GM21529 (cell line): ENCODE measurements around the gene NBPF15.
"Not testable (repeated sequence)": the region's sequence is repeated elsewhere in the genome, so short reads cannot be mapped to it uniquely, and the experiment has no call there.

ENCODE experiments used
- ATAC-seq: cut with Tn5 transposase; IDR thresholded peaks from one replicate; pipeline ENCODE4 v1.9.1; 2021; ENCODE audit not compliant: unreplicated experiment

The NBPF15 gene, protein sequence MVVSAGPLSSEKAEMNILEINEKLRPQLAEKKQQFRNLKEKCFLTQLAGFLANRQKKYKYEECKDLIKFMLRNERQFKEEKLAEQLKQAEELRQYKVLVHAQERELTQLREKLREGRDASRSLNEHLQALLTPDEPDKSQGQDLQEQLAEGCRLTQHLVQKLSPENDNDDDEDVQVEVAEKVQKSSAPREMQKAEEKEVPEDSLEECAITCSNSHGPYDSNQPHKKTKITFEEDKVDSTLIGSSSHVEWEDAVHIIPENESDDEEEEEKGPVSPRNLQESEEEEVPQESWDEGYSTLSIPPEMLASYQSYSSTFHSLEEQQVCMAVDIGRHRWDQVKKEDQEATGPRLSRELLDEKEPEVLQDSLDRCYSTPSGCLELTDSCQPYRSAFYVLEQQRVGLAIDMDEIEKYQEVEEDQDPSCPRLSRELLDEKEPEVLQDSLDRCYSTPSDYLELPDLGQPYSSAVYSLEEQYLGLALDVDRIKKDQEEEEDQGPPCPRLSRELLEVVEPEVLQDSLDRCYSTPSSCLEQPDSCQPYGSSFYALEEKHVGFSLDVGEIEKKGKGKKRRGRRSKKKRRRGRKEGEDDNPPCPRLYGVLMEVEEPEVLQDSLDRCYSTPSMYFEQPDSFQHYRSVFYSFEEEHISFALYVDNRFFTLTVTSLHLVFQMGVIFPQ

DNA sequence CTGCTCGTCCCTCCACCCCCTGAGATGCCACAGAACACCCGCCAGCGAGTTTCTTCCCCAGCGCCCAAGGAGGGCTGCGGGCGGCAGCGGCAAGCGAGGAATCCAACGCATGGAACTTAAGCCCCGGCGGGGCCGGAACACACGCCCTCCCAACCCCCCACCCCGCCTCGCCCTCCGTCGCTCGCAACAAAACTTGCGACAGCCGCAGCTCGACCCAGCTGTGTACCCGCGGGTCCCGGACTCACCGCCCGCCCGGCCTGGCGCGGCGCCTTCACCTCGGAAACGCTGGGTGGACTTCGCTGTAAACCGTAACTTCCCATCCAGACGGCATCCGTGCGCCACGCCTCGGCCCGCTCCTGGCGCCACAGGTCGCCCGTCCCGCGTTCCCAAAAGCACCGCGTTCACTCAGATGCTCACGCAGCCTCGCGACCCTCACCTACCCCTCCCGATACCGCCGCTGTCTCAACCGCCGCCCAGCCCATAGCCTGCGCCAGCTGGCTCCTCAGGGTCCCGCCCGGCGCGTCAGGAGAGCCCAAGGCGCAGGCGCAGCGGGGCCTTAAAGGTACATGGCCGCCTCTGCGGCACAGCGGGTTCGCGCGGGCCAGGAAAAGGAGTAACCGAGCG, at the start of gene NBPF15:
NBPF15 (minus strand) TSS at position 534 of the 624 bp plus-strand sequence. CDS start 21,666 bp downstream, outside the sequence.
- ATAC-seq, result peak; percentile 92

DNA sequence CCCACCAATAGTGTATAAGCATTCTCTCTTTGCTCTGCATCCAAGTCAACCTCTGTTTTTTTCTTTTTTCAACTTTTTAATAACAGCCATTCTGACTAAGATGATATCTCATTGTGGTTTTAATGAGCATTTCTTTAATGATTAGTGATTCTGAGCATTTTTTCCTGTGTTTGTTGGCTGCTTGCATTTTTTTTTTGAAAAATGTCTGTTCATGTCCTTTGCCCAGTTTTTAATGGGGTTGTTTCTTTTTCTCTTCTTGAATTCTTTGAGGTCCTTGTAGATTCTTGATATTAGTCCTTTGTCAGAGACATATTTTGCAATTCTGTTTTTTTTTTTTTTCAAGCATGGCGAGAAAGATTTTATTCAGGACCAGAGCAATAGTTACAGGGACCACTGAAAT, 35.0 kb upstream of the NBPF15 start:
- not testable (repeated sequence) for ATAC-seq

DNA sequence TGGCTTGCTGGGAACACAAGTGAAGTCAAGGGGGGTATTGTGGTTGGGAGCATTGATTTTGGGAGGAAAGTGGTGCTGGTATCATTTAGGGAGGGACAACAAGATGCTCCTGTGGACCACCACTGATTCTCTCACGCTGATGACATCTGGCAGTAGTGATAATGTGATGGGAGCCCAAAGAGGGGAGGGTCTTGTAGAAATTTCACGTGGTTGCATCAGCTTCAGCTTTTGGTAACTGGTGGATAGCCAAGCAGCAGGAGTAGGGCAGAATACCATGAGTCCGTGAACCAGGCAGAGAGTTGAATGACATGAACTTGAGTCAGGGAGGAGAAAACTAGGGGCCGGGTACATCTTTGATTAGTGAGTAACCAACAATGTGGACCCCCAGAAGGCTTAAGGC, 32.7 kb upstream of the NBPF15 start:
- ATAC-seq, result not testable (repeated sequence)

DNA sequence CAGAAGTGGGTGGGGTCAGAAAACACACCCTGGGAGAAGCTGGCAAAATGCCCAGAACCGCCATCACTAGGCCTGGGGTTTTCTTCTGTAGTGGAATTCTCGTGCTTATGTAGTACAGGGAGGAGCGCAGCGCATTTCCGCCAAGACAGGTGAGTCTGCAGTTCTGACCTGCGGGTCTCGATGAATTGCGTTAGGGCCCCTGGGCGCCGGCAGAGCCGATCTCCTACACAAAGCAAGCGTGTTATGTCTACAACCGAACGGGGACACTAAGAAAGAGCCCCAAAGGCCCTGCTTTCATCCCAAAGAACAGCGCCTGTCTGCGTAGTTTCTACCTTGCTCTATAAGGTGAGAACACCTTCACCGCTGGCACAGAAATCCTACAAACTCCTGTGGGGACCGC, 28.9 kb upstream of the NBPF15 start:
- not testable (repeated sequence) for ATAC-seq

DNA sequence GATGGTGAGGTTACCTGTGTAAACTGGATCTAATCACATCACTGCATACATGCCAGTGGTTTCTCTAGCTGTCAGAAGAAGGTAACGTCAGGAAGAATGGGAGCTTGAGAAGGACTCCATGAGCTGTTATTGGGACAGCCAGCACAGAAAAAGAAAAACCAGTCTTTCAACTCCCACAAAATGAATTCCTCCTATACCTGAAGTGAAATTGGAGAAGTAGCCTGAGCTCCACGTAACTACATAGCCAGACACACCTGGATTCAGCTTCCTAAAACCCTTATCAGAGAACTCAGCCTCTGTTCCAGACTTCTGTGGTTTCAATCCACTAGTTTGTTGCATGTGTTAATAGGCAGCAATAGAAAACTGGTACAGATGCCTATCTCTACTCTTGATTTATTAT, 25.5 kb upstream of the NBPF15 start:
- ATAC-seq, result not testable (repeated sequence)

DNA sequence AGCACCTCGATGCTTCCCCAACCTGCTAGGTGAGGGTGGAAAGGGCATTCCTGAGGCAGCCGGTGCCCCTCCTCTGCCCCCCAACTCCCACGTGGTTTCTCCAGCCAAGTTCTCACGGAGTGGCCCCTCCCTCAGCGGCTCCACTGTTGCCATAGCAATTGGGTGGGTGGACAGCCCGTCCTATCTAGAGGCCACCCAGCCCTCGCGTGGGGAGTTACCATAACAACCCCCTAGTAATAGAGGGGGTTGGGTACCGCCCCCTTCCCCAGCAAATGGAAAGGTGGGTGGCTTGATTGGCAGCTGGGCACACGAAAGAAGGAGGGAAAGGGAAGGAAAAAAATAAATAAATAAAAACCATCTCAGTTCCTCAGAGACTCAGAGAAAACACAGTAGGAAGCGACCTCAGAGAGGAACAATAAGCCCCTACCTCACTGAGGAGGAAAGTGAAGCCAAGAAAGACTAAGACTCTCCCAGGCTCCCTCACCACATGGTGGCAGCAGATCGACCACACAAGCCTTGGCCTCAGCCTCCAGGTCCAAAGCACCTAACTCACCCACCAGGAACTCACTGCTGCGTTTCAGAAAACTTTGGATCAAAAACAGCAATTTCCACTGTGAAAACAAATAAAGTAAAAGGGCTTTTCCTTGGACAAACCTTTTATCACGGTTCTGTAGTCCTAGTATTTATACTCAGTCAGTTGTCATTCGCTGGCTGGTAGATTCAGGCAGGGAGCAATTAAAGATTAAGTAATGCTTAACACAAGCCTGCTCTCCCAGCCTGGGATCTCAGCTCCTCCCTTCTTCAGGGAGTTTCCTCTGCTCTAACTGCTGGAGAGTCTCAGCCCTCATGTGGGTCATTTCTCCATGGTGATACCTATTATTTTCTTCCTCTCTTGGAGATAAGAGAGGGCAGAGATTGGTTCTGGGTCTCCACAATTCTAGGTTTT, 23.9 kb upstream of the NBPF15 start:
- ATAC-seq, result not testable (repeated sequence)

DNA sequence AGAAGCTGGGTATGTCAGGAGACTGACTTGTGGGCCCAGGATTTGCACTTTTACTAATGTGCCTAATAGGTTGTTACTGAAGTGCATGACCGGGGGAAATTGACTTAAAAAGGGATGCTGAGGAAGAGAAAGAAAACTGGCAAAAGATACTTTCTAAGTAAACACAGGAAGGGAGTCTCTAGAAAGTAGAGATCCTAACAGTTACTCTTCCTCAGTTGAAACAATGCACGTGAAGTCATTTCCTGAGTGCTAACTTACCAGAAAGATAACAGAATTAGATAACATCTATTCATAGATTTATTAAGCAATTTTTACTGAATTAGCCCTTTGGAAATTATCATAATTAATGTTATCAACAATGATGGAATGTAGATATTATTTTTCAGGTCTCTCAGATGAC, 12.4 kb upstream of the NBPF15 start:
- ATAC-seq, result not testable (repeated sequence)

DNA sequence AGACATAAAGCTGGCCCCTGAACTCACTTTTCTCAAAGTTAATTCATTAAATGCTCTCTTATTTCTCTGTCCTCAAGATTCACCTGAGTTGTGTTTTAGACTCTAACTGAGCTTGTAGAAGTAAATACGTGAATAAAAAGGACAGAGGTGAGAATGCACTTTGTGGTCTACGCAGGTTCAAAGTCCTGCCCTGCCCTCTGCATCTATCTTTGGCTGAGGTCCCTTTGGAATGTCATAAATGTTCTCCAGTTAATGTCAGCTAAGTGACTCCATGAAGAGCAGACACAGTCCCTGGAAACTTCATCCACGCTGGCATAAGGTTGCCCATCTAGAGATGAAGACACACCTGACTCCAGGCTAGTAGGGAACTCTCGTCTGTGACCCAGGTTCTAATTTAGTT, 10.0 kb upstream of the NBPF15 start:
- not testable (repeated sequence) for ATAC-seq

DNA sequence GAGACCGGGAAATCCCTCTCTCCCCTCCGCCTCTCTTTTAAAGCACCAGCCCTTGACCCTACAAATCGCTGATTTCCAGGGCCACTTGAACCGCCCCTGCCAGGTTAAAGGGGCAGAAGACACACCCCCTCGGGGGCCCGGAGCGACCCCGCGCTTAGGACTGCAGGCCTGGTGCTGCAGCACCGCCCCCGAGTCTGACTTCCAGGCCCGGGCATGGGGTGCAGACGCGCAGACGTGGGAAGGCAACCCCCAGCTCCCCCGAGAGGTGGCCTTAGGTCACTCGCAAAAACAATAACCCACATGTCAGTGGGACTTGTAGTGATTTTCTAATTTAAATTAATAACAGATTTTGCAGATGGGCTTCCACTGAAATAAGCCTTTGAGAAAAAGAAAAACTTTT, 309 bp upstream of the NBPF15 start:
- peak; percentile 28 for ATAC-seq

DNA sequence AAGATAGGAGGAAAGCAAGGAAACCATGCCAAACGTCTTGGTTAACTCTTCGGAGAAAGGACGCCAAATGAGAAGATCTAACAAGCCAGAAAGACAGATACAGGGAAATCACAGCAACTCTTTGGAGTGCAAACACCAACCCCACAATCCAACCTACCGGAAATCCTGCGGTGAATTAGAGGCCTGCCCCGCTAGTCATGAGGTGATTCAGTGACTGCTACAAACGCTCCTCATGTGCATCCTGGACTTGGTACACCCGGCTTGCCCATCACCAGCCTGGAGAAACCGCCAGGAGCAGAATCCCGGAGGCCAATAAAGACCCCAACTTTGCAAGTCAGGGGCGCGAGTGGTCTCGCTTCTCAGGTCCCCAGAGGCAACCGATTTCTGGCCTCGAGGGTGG, 783 bp downstream of the NBPF15 start:
- peak; percentile 39 for ATAC-seq

DNA sequence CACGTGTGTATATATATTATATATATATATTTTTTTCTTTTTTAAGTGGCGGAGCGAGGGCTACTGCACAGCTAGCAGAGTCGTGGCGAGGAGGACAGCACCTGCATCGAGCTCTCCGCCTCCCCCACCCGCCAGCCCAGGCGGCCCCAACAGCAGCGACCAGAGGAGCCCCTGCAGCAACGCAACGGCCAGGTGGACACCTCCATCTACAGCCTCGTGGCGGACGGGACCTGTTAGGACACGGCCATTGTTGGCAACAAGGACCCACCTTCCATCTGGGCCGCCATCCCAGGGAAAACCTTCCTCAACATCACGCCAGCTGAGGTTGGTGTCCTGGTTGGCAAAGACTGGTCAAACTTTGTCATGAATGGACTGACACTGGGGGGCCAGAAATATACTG, 19.1 kb downstream of the NBPF15 start:
- not testable (repeated sequence) for ATAC-seq

DNA sequence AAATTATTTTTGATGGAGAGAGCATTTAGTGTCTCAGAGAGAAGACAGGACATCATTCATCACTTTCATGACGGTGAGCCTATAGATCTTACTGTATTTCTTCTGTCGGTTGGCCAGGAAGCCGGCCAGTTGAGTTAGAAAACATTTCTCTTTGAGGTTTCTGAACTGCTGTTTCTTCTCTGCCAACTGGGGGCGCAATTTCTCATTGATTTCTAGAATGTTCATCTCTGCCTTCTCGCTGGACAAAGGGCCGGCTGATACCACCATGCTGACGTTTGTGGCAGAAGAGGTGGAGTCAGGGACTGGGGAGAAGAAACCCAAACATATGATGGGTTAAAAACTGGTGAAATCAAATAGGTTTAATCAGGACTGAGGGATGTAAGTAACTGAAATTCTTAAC, 21.7 kb downstream of the NBPF15 start:
- not testable (repeated sequence) for ATAC-seq

DNA sequence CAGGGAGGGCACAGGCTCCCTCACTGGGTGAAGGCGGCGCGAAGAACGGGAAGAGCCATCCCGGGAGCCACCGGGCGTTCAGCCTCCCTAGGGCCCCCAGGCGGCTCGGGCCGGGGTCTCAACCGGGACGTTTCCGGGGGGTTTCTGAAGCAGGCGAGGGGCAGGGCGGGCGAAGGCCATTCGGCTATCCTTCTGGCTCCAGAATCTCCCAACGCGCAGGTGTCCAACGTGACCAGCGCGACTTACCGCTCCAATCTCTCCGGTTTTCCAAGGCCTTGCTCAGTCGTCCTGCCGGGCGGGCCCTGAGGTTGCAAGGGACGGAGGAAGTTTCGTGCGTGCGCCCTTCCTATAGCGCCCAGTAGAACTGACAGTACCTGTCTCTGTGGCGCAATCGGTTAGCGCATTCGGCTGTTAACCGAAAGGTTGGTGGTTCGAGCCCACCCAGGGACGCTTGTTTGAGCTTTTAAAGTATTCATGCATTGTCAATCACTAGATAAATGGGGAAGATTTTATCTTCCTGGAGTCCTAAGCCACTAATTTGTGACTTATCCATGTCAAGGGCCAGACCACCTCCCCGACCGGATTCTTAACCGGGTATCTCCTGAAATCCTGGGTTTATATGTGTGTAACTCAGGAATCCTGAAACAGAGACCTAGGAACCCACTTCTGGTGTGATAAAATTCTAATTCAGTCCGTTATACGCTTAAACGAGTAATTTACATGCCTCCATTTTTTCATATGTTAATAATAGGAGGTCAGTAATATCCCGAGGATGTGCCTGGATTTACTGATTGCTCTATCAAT, 42.4 kb downstream of the NBPF15 start:
- ATAC-seq, result not testable (repeated sequence)

DNA sequence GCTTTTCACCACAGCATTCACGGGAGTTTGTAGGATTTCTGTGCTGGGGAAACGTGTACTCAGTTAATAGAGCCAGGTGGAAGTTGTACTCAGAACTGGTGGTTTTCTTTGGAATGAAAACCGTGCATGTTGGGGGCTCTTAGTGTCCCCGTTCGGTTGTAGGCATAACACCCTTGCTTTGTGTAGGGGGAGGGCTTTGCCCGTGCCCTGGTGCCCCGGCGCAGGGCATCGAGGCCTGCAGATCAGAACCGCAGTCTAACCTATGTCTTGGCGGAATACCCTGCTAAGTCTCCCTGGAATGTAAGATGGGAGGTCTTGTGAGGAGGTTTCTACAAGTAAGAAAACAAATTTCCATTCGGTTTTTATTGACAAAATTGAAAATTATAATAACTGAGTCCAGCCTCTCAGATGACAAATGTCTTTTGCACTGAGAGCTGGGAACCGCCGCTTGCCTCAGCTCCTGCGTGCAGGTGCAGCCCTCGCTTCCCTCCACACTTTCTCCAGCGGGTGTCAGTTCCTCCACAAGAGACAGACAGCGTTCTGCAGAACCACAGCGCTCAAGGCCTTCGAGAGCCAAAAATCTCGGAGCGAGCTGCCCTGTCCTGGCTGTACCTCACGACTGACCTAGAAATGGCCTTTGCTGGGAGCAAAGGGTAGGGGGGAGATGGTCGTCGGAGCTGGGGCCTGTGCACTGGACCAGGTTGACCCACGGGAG, 47.9 kb downstream of the NBPF15 start:
- ATAC-seq, result not testable (repeated sequence)

DNA sequence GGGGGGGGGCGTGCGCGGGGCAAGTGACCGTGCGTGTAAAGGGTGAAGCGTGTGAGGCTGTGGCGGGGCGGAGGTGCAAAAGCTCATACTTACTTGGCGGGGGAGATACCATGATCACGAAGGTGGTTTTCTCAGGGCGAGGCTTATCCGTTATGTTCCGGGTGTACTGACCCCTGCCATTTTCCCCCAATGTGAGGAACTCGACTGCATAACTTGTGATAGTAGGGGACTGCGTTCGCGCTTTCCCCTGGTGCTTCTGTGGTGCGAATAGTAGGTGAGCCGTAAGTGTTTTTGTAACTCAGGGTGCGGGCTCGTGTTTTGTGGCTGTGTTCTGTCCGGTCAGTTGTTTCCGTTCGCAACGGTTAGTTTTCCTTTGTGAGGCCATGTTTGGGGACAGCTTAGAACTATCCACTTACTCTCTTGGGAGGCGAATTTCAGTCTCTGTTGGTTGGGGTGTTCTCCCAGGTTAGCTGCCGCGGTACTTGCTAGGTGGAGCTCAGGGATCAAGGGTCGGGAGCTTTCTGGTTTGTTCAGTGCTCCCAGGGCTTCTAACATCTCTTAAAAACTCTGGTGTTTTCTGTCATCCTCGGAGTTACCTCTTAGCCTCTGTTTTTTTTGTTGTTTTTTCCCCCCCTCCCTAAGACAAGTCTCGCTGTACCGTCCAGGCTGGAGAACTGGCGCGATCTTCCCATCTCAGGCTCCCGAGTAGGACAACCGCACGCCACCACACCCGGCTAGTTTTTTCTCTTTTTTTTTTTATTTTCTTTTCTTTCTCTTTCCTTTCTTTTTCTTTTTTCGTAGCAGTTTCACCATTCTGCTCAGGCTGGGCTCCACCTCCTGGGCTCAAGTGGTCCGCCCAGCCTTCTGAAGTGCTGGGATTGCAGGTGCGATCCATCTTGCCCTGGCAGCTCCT, 48.7 kb downstream of the NBPF15 start:
- ATAC-seq, result peak; percentile 84

DNA sequence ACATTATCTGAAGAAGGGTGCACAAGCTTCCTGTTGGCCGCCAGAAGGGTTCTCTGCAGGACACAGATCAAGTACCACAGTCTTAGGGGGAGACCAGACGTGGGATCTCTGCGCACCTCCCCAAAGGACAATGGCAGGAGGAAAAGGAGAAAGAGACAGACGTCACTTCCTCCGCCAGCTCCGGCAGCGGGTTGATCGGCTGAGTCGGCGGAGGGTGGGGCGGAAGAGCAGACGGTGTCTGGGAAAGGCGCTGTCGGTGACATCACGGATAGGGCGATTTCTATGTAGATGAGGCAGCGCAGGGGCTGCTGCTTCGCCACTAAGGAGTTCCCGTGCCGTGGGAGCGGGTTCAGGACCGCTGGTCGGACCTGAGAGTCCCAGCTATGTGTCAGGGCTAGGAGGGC, 49.4 kb downstream of the NBPF15 start:
- ATAC-seq, result peak; percentile 70

DNA sequence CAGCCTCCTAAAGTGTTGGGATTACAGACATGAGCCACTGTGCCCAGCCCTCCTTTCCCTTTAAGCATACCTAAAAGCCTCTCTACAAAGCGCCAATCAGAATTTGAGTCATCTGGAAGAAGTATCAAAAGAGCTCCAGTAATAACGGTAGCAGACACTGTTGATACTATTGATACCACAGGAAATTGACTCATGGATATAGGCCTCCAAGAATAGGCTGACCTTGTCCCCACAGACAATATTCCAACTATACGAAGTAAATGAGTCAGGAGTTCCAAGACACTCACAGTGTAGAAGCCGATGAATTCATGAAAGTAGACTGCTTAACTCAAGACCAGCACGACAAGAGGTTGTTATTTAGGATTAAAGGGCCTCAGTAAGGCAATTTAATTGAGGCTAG, 58.7 kb downstream of the NBPF15 start:
- ATAC-seq, result not testable (repeated sequence)

DNA sequence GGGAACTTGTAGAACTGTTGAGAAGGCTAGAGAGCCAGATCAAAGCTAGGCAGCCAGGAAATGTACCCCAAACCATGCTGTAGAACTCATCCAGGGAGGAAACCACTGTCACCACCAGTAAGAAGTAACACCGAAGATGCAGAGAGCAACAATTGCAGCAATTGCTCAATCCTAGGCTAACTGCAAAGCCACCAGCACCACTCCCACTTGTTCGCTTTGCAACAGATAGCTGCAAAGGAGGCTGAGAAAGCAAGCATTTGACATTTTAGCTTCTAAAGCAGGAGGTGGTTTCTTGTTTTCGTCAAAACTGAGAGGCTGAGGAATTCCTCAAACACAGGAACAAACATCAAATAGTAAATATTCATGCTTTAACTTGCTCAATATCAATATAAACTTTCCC, 89.8 kb downstream of the NBPF15 start:
- ATAC-seq, result not testable (repeated sequence)
